Measurements from ENCODE around the gene OSGIN1.
A peak's percentile ranks its signal among the peaks of the same experiment; 100 is the strongest.

Gene OSGIN1

DNA sequence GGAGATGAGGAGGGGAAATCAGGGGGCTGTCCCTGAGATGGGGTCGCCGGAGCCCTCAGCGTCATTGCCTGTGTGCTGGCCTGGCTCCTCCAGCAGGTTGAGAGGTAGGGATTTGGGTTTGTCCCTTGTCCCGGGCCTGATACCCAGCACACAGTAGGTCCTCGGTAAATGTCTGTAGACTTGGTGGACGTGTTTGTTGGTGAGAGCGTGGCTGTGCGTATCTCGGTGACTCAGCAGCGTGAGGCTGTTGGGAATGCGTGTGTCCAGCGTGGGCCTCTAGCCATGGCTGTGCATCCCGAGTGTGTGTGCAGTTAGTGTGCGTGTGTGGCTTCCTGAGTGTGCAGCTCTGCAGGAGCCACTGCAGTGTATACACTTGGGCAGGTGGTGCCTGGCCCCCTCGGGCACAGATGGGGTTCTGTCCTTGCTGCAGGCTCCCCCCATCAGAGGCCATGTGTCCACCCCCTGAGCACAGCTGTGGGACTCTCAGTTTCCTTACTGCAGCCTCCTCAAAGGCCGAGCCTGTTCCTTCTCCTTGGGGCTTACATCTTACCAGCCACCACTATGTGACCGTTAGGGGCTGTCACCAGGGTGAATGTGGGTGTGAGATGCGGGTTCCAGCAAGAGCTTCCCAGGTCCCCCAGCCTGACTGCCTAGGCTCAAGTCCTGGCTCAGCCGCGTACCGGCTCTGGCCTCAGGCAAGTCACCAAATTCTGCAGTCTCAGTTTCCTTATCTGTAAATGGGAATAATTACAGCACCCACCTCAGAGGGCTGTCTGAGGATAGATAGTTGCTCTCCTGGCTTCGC is 20.7 kb downstream of the OSGIN1 start:
- DNase-seq, result no peak

DNA sequence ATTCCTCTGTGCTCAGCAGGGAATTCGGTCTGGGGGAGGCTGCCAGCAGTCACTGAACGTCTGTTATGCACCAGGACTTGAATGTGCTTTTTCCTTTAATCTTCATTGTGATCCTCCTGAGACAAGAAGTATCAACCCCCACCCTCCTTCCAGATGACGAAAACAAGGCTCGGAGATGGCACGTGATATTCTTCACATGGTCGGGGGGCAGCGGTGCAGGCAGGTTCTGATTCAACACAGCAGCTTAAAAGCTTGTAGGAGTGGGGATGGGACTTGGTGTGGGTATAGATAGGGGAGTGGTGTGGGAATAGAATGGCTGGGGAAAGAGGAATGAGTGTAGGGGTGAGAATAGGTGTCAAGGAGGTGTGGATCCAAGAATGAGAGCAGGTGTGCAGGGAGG is 21.4 kb downstream of the OSGIN1 start:
- DNase-seq, result no peak

DNA sequence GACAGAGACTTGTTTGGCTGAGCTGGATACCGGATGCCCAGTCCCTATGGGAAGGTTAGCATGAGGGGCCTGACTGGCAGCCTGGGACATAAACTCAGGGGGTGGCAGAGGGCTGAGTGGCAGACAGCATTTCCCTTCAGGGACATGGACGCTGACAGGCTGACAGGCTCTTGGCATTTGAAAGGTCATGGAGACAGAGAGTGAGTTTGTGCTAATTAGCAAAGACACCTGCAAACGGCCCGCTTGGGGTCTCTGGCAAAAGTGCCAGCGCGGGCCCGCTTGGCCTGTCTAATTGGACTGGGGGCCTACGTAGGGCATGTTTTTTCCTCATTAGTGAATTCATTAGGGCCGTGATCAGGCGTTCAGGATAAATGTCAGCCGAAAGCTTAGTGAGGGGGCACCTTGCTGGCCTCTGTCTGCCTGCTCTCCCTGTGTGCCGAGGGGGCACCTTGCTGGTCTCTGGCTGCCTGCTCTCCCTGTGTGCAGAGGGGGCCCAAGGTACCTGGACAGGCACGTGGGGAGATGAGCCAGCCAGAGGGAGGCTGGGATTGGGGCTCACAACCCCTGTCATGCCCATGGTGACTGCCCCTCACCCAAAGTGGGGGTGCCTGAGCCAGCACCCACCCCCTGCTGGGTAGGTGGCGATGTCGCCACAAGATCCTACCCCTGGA is 22.7 kb downstream of the OSGIN1 start:
- DNase-seq, result no peak

- no peak for DNase-seq
Measured at GRCh38 chr16:83977056-83977815, 24.2 kb downstream of the OSGIN1 start.

GRCh38 chr16:83978401-83978904 is 25.4 kb downstream of the OSGIN1 start:
- no peak for DNase-seq

GRCh38 chr16:83979441-83979840 is 26.4 kb downstream of the OSGIN1 start:
- no peak for DNase-seq

DNA sequence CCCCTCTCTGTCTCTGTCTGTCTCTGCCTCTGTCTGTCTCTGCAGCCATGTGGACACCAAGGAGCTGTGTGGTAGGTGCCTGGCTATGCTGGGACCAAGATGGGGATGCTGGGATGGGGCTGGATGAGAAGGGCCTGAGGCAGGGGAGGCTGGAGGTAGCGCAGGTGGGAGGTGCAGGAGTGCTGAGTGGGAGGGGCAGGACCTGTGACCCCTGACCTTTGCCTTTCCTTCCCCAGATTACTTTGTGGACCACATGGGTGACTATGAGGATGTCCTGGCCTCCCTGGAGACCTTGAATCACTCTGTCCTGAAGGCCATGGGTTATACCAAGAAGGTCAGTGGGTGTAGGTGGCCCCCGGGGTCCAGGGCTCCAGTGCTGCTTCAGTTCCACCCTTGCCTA is 27.8 kb downstream of the OSGIN1 start:
- DNase-seq, result no peak

- DNase-seq, result no peak
Measured at GRCh38 chr16:83981799-83982198, 28.8 kb downstream of the OSGIN1 start.

DNA sequence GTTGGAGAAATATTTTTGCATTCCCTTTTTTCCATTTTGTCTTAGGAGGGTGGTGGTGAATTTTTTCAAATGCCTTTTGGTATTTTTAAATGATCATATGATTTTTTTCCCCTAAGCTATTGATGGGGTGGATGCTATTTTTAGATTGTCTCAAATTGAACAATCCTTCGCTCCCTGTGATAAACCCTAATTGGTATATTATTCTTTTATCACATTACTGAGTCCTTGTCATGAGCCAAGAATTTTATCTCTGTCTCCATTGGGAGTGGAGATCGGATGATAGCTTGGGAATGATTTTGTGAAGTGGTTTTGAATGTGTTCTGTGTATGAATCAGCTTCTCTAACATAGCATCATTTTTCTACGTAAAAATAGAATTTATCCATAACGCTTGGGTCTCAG is 30.5 kb downstream of the OSGIN1 start:
- DNase-seq, result no peak

GRCh38 chr16:83989300-83989699 is 36.3 kb downstream of the OSGIN1 start:
- DNase-seq, result no peak

DNA sequence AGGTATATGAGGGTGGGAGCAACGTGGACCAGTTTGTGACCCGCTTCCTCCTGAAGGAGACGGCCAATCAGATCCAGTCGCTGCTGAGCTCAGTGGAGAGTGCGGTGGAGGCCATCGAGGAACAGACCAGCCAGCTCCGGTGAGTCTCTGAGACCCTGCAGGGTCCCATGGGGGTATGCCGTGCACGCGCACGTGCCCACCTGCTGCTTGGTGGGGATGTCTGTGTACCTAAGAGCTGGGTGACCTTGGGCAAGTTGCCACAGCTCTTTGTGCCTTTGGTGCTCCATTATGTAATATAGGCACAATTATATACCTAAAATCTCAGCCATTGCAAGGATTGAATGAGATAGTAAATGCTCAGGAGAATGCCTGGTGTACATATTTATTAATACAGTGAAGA is 37.5 kb downstream of the OSGIN1 start:
- DNase-seq, result no peak

DNA sequence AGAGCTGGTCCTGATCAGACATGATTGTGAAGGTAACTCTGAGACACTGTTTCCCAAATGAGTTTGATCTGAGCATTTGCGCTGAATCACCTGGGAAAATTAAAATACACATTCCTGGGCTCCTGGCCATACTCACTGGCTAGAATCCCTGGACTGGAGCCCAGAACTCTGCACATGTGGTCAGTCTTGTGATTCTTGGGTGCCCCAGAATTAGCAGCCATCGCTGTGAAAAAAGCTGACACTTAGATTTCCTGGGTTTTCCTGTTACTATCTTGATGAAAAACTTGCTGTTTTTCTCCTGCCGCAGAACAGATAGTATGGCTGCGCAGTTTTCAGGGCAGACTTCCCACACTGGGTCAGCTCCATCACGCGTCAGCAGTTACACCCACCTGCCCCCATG is 39.6 kb downstream of the OSGIN1 start:
- DNase-seq, result no peak

DNA sequence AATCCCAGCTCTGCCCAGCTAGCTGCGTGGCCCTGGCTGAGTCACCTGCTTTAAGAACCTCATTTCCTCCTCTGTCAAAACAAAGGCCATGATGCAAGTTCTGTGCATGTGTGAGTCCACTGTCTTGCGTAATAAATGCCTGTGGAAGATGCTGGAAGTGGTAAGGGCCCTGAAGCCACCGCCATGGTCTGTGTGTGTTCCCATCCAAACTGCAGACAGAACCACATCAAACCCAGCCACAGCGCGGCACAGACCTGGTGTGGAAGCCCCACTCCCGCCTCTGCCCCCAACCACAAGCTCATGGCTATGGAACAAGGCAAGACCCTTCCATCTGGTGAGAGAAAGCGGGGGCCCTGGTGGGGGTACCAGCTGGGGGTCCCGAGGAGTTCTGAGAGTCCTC is 41.0 kb downstream of the OSGIN1 start:
- no peak for DNase-seq

DNA sequence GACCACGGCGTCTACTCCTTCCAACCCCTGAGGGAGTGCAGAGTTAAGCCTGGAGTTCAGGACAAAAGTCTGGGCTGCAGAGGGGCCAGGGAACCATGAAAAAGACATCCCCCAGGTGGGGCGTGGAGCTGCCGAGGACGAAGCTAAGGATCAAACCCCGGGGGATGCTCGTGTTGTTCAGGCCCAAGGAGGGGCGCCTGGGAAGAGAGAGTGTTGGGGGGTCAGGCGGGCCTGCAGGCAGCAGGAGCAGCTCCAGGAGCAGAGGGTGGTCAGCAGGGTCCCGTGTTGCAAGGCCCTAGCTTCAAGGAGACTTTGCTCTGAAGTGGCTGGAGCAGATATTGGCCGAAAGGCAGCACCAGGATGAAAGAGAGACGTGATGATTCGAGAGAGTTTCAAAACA is 41.7 kb downstream of the OSGIN1 start:
- no peak for DNase-seq

- DNase-seq, result peak; percentile 73 to 89
Measured at GRCh38 chr16:83995754-83996153, 42.7 kb downstream of the OSGIN1 start.

DNA sequence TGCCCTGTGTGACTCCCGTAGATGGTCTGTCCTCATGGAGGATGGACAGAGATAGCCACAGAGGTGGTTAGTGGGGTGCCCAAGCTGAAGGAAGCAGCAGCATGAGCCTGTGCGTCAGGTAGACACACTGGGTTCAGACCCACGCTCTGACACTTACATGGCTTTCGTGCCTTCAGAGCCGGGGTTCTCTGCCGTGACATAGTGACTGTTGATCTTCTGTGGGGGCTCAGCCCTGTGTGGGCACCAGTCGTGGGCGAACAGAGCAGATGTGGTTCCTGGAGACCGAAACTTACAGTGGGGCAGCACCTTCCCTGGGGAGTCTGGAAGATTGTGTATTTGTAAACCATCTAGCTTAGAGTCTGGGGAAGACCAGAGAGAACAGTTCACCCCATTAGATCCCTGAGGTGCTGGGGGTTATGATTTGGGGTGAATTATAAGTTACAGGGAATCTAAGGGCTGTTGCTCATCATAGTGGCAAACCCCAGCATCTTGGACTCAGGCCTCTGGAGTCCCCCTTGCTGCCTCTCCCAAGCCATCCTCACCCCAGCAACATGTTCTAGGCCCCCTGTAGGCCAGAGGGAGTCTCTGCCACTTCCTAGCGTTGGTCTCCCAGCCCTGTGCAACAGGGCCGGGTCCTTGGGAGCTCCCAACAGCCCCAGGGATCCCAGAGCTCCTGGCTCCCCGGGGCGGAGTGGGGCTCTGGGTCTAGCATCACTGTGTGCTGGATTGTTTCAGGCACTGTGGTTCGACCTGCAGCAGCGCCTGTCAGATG is 43.6 kb downstream of the OSGIN1 start:
- no peak for DNase-seq

- DNase-seq, result no peak
Measured at GRCh38 chr16:83998091-83998490, 45.1 kb downstream of the OSGIN1 start.

DNA sequence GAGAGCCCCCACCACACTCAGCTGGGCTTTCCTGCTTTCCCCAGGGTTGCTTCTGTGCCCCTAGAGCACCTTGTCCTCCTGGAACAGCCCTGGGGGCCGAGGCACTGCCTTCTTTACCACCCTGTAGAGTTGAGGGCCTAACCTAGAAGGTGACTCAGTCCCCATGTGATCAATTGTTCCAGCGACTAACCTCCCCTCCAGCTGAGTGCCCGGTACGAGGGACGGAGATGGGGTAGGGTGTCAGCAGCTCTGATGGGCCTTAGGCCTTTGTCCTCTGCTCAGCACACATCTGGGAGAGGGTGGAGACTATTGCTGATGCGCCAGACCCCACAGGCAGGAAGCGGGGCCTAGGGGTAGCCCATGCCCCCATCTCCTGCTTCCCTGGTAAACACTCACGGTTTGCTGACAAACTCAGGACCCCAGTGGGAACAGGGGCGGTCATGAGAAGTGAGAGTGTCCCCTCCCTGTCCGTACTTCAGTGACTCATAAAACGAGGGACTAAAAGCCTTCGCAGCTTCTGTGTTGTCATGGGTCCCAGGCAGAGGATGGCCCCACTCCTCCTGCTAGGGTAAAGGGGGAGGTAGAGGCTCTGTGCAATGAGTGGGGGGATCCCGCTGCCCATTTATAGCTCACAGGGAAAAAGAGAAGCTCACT is 48.1 kb downstream of the OSGIN1 start:
- no peak for DNase-seq

DNA sequence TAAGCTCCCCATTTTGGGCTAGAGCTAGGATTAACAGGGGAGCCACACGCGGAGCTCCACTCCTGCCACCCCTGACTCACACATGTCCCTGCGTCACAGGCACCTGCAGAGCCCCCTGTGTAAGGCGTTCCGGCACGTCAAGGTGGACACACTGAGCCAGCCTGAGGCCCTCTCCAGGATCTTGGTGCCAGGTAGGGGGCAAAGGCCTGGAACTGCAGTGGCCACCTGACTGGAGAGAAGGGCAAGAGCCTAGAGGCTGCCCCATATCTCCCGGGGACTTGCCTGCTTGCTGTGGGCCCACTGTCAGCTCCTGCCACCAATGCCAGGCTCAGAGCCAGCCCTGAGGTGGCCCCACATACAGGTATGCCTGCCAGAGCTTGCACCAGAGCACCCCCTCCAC is 48.7 kb downstream of the OSGIN1 start:
- DNase-seq, result no peak

DNA sequence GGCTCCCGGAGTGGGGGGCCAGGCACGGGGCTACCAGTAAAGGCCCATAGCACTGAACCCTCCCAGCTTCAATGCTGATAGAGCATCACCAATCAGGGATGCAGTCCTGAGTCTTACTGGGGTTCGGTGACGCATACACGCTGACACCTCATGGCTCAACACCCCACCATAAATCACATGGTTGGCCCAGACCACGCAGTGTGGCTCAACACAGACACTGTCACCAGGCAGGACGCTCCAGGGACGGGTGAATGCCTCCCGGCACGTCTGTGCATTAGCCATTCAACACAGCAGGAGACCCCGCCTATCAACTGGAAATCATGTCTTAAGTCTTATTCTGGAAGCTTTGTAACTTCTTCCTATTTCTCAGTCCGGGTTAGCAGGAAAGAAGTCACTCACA is 50.0 kb downstream of the OSGIN1 start:
- DNase-seq, result no peak

DNA sequence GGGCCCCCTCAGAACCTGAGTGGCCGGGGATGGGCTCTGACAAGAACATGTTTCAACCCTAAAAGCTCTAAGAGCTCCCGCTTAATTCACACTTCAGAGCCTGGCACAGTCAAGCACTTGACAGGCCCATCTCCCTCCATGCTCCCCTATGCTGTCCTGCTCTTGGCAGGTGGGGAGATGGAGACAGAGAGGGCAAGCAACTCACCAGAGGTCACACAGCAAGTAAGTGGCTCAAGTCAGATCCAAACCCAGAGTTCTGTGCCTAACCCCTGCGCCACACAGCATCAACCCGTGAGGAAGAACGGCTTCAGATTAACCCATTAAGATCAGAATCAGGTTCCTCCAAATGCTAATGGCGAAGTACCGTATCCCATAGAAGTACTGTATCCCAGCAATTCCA is 51.4 kb downstream of the OSGIN1 start:
- DNase-seq, result no peak

- no peak for DNase-seq
Measured at GRCh38 chr16:84005391-84005790, 52.4 kb downstream of the OSGIN1 start.
